ENCODE results near the gene ANKRD29. TPM values are rescaled to one million over a fixed set of nuclear protein-coding genes. Genes with fewer than 3 reads are reported as not detected.

ANKRD29 gene
- total RNA-seq, 1 experiment from 2014 or later, result 2.9 TPM

DNA sequence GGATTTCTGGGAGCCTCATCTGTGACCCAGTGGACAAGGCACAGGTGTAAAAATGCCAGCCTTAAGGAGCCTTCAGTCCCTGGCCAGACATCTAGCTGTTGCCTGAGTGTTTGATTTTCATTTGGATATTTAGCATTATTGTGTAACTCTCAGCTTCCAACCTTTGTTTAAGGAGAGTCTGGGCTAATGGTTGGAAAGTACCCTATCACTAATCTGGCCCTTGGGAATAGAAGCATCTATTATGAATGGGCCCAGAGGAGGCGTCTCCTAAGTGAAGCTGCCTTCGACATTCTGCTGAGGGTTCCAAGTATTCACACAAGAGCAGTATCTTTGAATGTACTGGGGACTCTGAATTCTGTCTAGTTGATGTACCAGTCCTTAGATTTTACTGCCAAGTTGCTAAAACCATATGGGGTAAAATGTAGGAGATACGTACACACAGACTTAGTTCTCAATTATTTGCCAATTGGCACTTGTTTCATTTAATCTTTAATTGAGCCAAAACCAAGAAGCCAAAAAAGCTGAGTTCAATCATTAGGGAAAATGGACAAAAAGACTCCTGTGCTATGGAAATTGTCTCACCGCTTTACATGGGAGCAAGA is 7.2 kb upstream of the ANKRD29 start:
- H3K4me3 ChIP-seq (ENCODE audit: insufficient read depth, low read depth, low read length), result no peak overlapping the region
- no peak for DNase-seq
- no peaks in the 10 kb centered on the region for H3K36me3 ChIP-seq (replicated peaks; ENCODE audit: control insufficient read depth, insufficient read depth, low read length)
- no peaks in the 10 kb centered on the region for H3K27me3 ChIP-seq (ENCODE audit: control insufficient read depth, insufficient read depth, low read length)

DNA sequence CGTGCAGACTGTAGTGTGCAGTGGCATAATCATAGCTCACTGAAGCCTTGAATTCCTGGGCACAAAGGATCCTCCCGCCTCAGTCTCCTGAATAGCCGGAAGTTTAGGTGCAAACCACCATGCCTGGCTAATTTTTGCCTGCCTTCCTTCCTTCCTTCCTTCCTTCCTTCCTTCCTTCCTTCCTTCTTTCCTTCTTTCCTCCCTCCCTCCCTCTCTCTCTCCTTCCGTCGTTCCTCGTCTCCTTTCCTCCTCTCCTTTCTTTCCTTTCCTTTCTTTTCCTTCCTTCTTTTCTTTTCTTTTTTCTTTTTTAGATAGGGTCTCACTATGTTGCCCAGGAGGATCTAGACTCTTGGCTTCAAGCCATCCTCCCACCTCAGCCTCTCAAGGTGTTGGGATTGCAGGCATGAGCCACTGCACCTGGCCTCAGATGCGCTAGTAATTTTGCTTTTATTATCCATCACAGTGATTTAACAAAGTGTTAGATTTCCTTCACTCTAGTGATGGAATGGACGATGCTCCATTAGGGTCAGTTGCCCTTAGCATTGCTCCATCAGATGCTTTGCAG is 6.6 kb upstream of the ANKRD29 start:
- Histone ChIP-seq H3K4me3 (ENCODE audit: insufficient read depth, low read depth, low read length) (no peak overlapping the region), H3K27me3 (ENCODE audit: control insufficient read depth, insufficient read depth, low read length) (no peaks in the 10 kb centered on the region), H3K36me3 (replicated peaks; ENCODE audit: control insufficient read depth, insufficient read depth, low read length) (no peaks in the 10 kb centered on the region)
- DNase-seq, result no peak

DNA sequence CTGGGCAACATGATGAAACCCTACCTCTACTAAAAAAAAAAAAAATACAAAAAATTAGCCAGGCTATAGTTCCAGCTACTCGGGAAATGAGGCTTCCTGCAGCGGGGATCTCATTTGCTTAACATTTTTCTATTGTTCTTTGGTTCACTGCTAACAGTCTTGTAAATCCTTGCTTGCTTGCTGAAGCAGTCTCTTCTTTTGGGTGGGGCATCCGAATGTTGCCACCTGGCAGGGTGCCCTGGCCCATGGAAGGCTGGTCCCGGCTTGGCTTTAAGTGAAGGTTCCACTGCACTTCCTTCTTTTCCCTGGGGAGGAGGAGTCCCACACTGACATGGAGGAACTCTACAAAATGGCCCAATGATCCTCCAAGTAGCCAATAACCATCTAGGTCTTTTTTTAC is 6.0 kb upstream of the ANKRD29 start:
- H3K27me3 ChIP-seq (ENCODE audit: control insufficient read depth, insufficient read depth, low read length), result no peaks in the 10 kb centered on the region
- no peak overlapping the region for H3K4me3 ChIP-seq (ENCODE audit: insufficient read depth, low read depth, low read length)
- DNase-seq, result no peak
- H3K36me3 ChIP-seq (replicated peaks; ENCODE audit: control insufficient read depth, insufficient read depth, low read length), result no peaks in the 10 kb centered on the region

DNA sequence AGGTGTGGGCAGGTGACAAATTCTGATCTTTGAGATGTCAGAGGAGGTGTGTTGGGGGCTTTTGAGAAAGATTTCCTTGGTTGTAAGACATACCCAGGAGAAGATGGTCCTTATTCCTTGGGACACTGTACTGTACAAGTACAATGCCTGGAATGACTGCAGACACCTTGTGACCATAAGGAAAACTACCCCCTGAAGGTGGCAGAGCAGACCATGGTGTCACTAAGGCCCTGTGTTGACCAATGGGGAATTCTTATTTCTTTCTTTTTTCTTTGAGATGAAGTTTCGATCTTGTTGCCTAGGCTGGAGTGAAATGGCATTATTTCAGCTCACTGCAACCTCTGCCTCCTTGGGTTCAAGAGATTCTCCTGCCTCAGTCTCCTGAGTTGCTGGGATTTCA is 4.4 kb upstream of the ANKRD29 start:
- no peaks in the 10 kb centered on the region for H3K36me3 ChIP-seq (replicated peaks; ENCODE audit: control insufficient read depth, insufficient read depth, low read length)
- H3K27me3 ChIP-seq (ENCODE audit: control insufficient read depth, insufficient read depth, low read length), result peaks cover 6% of the 10 kb centered on the region
- DNase-seq, result no peak
- no peak overlapping the region for H3K4me3 ChIP-seq (ENCODE audit: insufficient read depth, low read depth, low read length)

DNA sequence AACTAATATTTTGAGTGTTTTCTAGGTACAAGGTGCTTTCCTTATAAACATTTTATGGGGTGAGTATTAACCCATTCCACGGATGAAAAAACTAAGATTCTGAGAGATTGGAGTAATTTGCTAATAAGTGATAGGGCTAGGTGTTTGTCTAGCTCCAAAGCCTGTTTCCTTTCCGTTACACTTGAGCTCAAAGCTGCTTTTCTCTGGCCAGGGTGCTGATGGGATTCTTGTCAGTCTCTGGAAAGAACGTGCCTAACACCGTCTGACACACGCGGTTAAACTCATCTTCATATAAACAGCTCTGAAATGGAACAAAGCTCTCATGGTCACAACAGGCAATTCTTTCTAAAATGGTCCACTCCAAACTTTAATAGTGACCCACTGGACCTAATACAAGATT is 2.0 kb upstream of the ANKRD29 start:
- H3K36me3 ChIP-seq (replicated peaks; ENCODE audit: control insufficient read depth, insufficient read depth, low read length), result no peaks in the 10 kb centered on the region
- DNase-seq, result no peak
- no peak overlapping the region for H3K4me3 ChIP-seq (ENCODE audit: insufficient read depth, low read depth, low read length)
- peaks cover 13% of the 10 kb centered on the region for H3K27me3 ChIP-seq (ENCODE audit: control insufficient read depth, insufficient read depth, low read length)

DNA sequence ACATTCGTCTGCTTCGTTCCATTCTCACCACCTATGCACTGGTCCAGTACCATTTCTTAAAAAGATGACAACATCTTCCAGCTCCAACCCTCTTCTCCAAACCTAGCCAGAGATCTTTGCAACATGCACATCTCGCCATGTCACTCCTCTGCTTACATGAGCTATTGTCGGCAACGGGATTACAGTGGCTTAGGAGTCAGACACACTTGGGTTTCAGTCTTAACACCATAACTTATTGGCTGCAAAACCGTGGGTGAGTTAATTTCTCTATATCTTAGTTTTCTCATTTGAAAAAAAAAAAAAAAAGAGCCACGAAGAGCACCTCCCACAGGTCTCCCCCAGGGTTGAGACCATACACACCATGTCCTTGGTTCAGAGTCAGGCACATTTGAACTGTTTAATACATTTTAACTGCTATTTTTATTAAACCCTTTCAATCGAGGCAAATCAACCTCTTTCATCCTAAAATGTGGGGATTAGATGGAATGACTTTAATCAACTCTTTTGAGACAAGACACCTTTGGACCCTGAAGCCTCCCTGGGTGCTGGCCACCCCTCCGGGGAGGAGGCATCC is 889 bp downstream of the ANKRD29 start:
- Histone ChIP-seq H3K36me3 (replicated peaks; ENCODE audit: control insufficient read depth, insufficient read depth, low read length) (no peaks in the 10 kb centered on the region), H3K4me3 (ENCODE audit: insufficient read depth, low read depth, low read length) (peak overlapping the region; percentile 49), H3K27me3 (ENCODE audit: control insufficient read depth, insufficient read depth, low read length) (peaks cover 13% of the 10 kb centered on the region)
- no peak for DNase-seq

DNA sequence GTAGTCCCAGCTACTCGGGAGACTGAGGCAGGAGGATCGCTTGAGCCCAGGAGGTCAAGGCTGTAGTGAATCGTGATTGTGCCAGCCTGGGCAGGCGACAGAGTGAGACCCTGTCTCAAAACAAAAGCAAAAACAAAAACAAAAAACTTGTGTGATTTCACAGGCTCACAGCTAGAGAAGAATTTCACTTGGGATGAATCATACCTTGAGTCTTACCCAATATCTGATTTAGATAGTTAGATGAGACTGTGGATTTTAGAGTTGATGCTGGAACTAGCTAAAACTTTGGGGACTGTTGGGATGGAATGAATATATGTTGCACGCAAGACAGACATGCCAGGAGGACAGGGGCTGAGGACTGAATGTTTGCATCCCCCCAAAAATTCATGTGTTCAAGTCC is 4.4 kb downstream of the ANKRD29 start:
- Histone ChIP-seq H3K27me3 (ENCODE audit: control insufficient read depth, insufficient read depth, low read length) (peaks cover 13% of the 10 kb centered on the region), H3K36me3 (replicated peaks; ENCODE audit: control insufficient read depth, insufficient read depth, low read length) (no peaks in the 10 kb centered on the region), H3K4me3 (ENCODE audit: insufficient read depth, low read depth, low read length) (no peak overlapping the region)
- DNase-seq, result no peak

DNA sequence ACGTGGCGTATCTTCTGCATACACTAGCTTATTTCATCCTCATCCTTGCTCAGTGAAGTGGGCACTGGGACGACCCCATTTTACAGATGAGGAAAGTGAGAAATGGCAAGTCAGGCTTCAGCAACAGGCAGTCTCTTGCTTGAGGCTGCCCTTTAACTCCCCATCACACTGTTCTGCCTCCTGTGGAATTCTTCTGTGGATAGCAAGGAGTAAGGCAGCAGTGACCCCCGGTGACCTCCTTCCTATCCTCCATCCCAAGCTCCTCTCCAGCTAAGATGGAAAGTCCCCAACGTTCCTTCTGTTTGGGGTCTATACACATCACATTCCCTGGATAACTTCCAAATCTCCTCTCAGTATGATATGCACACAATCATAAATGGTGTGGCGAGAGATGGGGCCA is 10.5 kb downstream of the ANKRD29 start:
- H3K36me3 ChIP-seq (replicated peaks; ENCODE audit: control insufficient read depth, insufficient read depth, low read length), result no peaks in the 10 kb centered on the region; the same call in 1 of the 2 replicates
- H3K4me3 ChIP-seq (ENCODE audit: insufficient read depth, low read depth, low read length), result no peak overlapping the region
- DNase-seq, result peak; percentile 47
- H3K27me3 ChIP-seq (ENCODE audit: control insufficient read depth, insufficient read depth, low read length), result no peaks in the 10 kb centered on the region

DNA sequence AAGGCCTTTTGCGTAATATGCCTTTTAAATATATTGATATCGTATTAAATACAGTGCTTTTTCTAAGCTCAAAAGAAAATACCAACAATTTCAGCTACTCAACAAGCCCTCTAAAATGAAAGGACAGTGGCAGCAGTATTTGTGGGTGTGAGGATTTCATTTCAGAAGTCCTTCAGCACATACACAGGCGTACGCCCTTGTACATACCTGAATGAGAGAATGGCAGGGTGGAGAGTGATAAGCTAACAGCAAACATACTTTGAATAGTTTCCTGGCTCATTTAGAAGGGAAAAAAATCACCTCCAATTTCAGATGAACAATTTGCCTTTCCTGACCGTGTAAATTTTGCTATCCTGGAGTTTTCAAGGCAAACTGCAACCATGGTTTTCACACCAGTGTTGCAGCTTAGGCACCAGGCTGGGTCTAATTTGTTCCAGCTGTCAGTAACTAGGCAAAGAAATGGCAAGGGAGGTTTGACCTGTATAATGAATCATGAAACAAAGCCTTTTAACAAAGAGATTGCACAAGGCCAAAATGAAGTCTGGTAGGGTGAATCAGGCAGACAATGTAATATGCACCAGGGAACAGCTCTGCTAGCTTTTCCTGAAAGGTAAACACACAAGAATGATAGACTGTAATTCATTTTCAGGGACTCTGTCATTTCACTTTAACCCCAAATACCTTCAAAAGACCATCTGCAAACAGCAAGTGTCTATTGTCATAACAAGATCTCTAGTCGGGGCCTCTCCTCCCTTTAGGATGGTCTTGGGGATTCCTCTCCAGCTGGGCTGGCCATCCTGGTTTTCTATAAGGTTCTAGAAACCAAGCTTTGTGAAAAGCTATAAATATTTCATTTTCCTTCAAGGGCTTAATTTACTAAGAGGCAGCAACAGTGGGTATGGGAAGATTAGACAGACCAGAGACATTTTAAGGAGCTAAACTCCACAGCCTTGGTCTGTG is 11.5 kb downstream of the ANKRD29 start:
- Histone ChIP-seq H3K4me3 (ENCODE audit: insufficient read depth, low read depth, low read length) (no peak overlapping the region), H3K27me3 (ENCODE audit: control insufficient read depth, insufficient read depth, low read length) (no peaks in the 10 kb centered on the region), H3K36me3 (replicated peaks; ENCODE audit: control insufficient read depth, insufficient read depth, low read length) (no peaks in the 10 kb centered on the region; the same call in 1 of the 2 replicates)
- DNase-seq, result no peak

DNA sequence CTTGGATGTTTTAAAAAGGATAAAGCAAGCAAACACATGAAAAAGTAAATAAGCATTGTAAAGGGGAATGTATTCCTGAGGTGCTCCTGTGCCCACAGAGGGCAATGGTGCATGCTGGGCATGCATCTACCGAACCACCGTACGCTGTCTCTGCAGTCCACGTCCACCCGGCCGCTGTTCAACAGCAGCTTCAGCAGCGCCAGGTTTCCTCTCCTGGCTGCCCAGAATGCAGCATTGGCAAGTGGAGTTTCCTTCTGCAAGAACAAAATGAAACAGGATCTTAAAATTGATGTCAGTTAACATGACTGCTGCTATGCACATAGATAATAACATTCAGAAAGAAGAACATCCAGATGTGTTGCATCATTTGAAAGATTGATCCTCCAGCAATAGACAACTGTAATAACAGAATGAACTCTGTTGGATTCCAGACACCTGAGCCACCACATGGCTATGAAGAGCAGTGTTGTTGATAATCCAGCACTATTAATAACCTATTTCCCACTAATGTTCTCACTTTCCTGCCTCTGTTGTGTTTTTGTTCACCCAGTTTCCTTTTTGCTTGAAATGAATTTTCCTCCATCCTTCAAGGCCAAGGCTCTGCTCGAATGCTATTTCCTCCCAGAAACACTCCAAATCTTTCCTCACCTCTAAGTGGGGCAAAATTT is 13.6 kb downstream of the ANKRD29 start:
- H3K27me3 ChIP-seq (ENCODE audit: control insufficient read depth, insufficient read depth, low read length), result no peaks in the 10 kb centered on the region
- no peak for DNase-seq
- no peaks in the 10 kb centered on the region; the same call in 1 of the 2 replicates for H3K36me3 ChIP-seq (replicated peaks; ENCODE audit: control insufficient read depth, insufficient read depth, low read length)
- H3K4me3 ChIP-seq (ENCODE audit: insufficient read depth, low read depth, low read length), result no peak overlapping the region

DNA sequence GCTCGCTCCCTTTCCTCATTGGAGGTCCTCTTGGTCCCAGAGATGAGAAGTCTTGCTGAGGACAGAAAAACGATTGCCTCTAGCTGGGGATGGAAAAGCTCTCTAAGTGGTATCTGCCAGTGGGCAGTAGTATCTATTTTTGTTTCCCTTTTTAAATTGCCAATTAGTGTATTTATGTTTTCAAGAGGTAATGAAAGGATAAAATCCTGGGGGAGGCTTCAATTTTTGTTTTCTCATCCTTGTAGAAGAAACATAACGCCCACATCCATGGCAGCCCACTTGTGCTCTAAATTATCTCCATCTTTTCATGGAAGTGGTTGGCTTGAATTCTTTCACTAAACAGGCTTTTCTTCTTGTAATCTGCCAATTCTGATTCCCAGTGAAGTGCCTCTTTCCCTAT is 14.3 kb downstream of the ANKRD29 start:
- no peak for DNase-seq
- no peaks in the 10 kb centered on the region for H3K27me3 ChIP-seq (ENCODE audit: control insufficient read depth, insufficient read depth, low read length)
- no peaks in the 10 kb centered on the region; the same call in 1 of the 2 replicates for H3K36me3 ChIP-seq (replicated peaks; ENCODE audit: control insufficient read depth, insufficient read depth, low read length)
- no peak overlapping the region for H3K4me3 ChIP-seq (ENCODE audit: insufficient read depth, low read depth, low read length)

DNA sequence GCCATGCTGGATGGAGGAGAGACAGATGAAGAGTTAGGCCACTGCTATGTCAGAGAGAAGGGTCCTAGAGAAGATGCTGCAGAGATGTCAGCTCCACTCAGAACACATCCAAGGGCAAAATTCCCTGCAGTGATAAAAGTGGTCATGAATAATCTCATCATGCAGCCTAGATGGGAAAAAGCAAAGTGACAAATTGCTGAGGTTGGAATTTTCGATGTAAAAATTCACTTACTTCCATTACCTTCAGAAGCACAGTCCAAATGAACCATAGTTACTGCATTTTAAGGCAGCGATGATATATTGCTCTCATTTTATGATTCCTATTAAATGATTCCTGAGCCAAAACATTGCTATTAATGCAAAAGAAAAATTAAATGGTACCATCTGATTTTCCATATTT is 16.4 kb downstream of the ANKRD29 start:
- Histone ChIP-seq H3K27me3 (ENCODE audit: control insufficient read depth, insufficient read depth, low read length) (no peaks in the 10 kb centered on the region), H3K4me3 (ENCODE audit: insufficient read depth, low read depth, low read length) (no peak overlapping the region), H3K36me3 (replicated peaks; ENCODE audit: control insufficient read depth, insufficient read depth, low read length) (no peaks in the 10 kb centered on the region; the same call in 1 of the 2 replicates)
- DNase-seq, result no peak

DNA sequence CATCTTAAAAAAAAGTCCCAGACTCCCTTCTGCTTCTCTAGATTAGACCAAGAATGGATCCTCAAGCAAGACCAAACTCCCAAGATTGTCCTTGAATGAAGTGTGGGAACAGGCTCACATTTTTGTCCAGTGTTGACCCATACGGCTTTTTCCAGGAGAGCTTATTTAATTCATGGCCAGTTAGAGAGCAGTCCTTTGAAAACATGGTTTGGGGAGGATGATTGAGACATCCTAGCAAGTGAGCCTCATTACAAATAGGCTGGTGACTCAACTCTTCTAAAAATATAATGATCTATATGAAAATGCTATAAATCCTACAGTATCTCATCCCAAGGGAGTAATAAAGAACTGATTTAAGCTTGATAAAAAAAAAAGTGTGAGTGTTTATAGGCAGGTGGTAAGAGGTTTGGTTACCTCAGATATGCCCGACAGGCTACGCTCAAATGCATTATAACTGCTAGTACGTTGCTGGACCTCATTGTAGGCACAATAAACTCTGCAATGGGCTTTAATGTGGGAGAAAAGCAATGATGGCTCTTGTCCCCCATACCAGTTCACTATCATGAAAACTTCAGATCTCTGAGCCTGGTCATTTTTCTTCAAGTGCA is 17.0 kb downstream of the ANKRD29 start:
- H3K36me3 ChIP-seq (replicated peaks; ENCODE audit: control insufficient read depth, insufficient read depth, low read length), result no peaks in the 10 kb centered on the region; the same call in 1 of the 2 replicates
- H3K27me3 ChIP-seq (ENCODE audit: control insufficient read depth, insufficient read depth, low read length), result no peaks in the 10 kb centered on the region
- H3K4me3 ChIP-seq (ENCODE audit: insufficient read depth, low read depth, low read length), result no peak overlapping the region
- no peak for DNase-seq
